B cell (primary cell): Measurements from ENCODE around the gene TAMALIN. TPM values are rescaled to one million over a fixed set of nuclear protein-coding genes. Genes with fewer than 3 reads are reported as not detected.
A peak's percentile ranks its signal among the peaks of the same experiment; 100 is the strongest.

ENCODE experiments used
- ATAC-seq: fragments of 200-7000 bp; cut with Tn5 transposase; one replicate; pipeline ENCODE4 v1.10.0; 2021; ENCODE audit warnings: low read depth, mild to moderate bottlenecking, moderate number of reproducible peaks, moderate library complexity
- CTCF ChIA-PET: fragments of 350-600 bp; sonication (Branson Sonifier 250); formaldehyde crosslinking; loops from one replicate; lab custom pipeline; 2021; ENCODE audit warnings: antibody characterized with exemption, inconsistent platforms; lab: Charles Lee
- POLR2A ChIA-PET: fragments of 350-600 bp; sonication (Branson Sonifier 250); formaldehyde crosslinking; loops from one replicate; lab custom pipeline; 2021; ENCODE audit warnings: antibody characterized with exemption; lab: Charles Lee
- DNase-seq: peaks from one replicate; pipeline ENCODE4 v3.0.0; 2013
- H2AFZ ChIP-seq: 2 replicates; pipeline ENCODE4 v1.6.1; 2012; ENCODE audit warnings: mild to moderate bottlenecking, low read depth, low read length; ENCODE audit not compliant: insufficient read depth, poor library complexity, severe bottlenecking
- H3K27ac ChIP-seq, 2 donors: 1 replicate in 1 of 2; 2 replicates in 1 of 2; pipeline ENCODE4 v1.5.1; 2012 to 2013; ENCODE audit warnings: low read length in 2 of 2, mild to moderate bottlenecking in 2 of 2, moderate library complexity in 1 of 2
- H3K27me3 ChIP-seq, 4 experiments: fragments of 200-600 bp in 1 of 4; sonication (generic) in 1 of 4; replicated peaks in 1 of 4; 1 replicate in 2 of 4; 2 replicates in 2 of 4; pipeline versions ENCODE4 v1.6.1 to v1.7.0; 2013 to 2016; ENCODE audit warnings: low read length in 3 of 4, mild to moderate bottlenecking in 2 of 4, mixed read lengths in 1 of 4, moderate library complexity in 1 of 4; ENCODE audit not compliant: insufficient read depth in 4 of 4, control insufficient read depth in 3 of 4; ENCODE audit errors: control extremely low read depth in 1 of 4
- H3K36me3 ChIP-seq, 2 experiments: replicated peaks in 1 of 2; 1 replicate in 1 of 2; 2 replicates in 1 of 2; pipeline versions ENCODE4 v1.6.1 to v1.7.1; 2013; ENCODE audit warnings: low read length in 1 of 2; ENCODE audit not compliant: insufficient read depth in 2 of 2, control insufficient read depth in 1 of 2; ENCODE audit errors: control extremely low read depth in 1 of 2, extremely low read depth in 1 of 2
- H3K4me1 ChIP-seq, 2 donors: fragments of 200-600 bp in 1 of 2; sonication (generic) in 1 of 2; 1 replicate in 1 of 2; 2 replicates in 1 of 2; pipeline versions ENCODE4 v1.5.1 to v1.6.1; 2013 to 2017; ENCODE audit warnings: low read length in 2 of 2; ENCODE audit not compliant: control insufficient read depth in 2 of 2, insufficient read depth in 2 of 2
- H3K4me2 ChIP-seq: replicated peaks from 2 replicates; pipeline ENCODE3; 2012; ENCODE audit warnings: mild to moderate bottlenecking, low read depth, low read length; ENCODE audit not compliant: poor library complexity, severe bottlenecking
- H3K4me3 ChIP-seq, 5 experiments: fragments of 200-600 bp in 1 of 5; sonication (generic) in 1 of 5; 1 replicate in 3 of 5; 2 replicates in 2 of 5; pipeline versions ENCODE4 v1.5.1 to v1.7.0; 2011 to 2016; ENCODE audit warnings: low read length in 4 of 5, mild to moderate bottlenecking in 4 of 5, low read depth in 2 of 5, control low read depth in 1 of 5, moderate library complexity in 1 of 5; ENCODE audit not compliant: insufficient read depth in 1 of 5; ENCODE audit errors: control extremely low read depth in 1 of 5, extremely low read depth in 1 of 5
- H3K79me2 ChIP-seq: fragments of 200-600 bp; sonication (generic); one replicate; pipeline ENCODE4 v1.6.0; 2016; ENCODE audit warnings: low read length; ENCODE audit not compliant: control insufficient read depth, insufficient read depth
- H3K9ac ChIP-seq: fragments of 200-600 bp; sonication (generic); 2 replicates; pipeline ENCODE4 v1.6.1; 2017; ENCODE audit warnings: mild to moderate bottlenecking, low read length, moderate library complexity
- H3K9me3 ChIP-seq, 3 donors: one replicate each; pipeline versions ENCODE4 v1.6.1 to v1.7.1; 2013; ENCODE audit warnings: low read length in 2 of 3; ENCODE audit not compliant: control insufficient read depth in 2 of 3, insufficient read depth in 1 of 3; ENCODE audit errors: control extremely low read depth in 1 of 3
- H4K20me1 ChIP-seq: 2 replicates; pipeline ENCODE4 v1.6.0; 2012; ENCODE audit warnings: mild to moderate bottlenecking, low read length; ENCODE audit not compliant: insufficient read depth, control insufficient read depth, poor library complexity, severe bottlenecking
- H3K27ac Mint-ChIP-seq: one replicate; pipeline ENCODE4 v1.8.0; 2021; ENCODE audit warnings: mixed read lengths
- H3K27me3 Mint-ChIP-seq: one replicate; pipeline ENCODE4 v1.8.0; 2021; ENCODE audit warnings: mixed read lengths
- H3K4me1 Mint-ChIP-seq: one replicate; pipeline ENCODE4 v1.8.0; 2021; ENCODE audit warnings: mixed read lengths
- H3K4me3 Mint-ChIP-seq: one replicate; pipeline ENCODE4 v1.8.0; 2021; ENCODE audit warnings: mixed read lengths
- H3K9me3 Mint-ChIP-seq: one replicate; pipeline ENCODE4 v1.8.0; 2022; ENCODE audit warnings: mixed read lengths; ENCODE audit not compliant: insufficient read depth
- EZH2 ChIP-seq: IDR thresholded peaks from 2 replicates; pipeline ENCODE4 v1.6.1; 2012; ENCODE audit warnings: borderline replicate concordance, low read depth, mild to moderate bottlenecking, moderate library complexity, low read length; ENCODE audit not compliant: insufficient read depth, poor library complexity, severe bottlenecking
- WGBS: methylation state at CpG from one replicate; pipeline ENCODE4 v1.1.5; 2013; ENCODE audit warnings: missing lambda C conversion rate; ENCODE audit not compliant: insufficient coverage; 5-methylcytosine and 5-hydroxymethylcytosine counted together
- intact Hi-C: fragments of 100-400 bp; cut with micrococcal nuclease; formaldehyde crosslinking; loops from one replicate; pipeline ENCODE4 v1.10.0; 2022
- polyA plus RNA-seq: library from polyadenylated mRNA; depleted of rRNA; stranded (reverse); fragments of >200 nt; gene quantifications from 2 replicates; pipeline ENCODE4 v1.2.3, GENCODE V29; 2012
- total RNA-seq, 2 donors: library from RNA; stranded (reverse); fragments of 120-200 nt in 1 of 2; gene quantifications; 1 replicate in 1 of 2; 2 replicates in 1 of 2; pipeline versions ENCODE4 v1.2.3 to v1.2.4, GENCODE V29; 2013 to 2022
- TF ChIP-seq, protein P1 (sequence below): fragments of 200-600 bp; IDR thresholded peaks from one replicate; pipeline ENCODE4 v1.8.0; 2022; ENCODE audit warnings: antibody characterized with exemption, mild to moderate bottlenecking

Gene TAMALIN
- total and polyA plus RNA-seq, 2 donors (not counting 1 experiment from before 2014, with no cell fraction given) = 139 to 151 TPM

DNA sequence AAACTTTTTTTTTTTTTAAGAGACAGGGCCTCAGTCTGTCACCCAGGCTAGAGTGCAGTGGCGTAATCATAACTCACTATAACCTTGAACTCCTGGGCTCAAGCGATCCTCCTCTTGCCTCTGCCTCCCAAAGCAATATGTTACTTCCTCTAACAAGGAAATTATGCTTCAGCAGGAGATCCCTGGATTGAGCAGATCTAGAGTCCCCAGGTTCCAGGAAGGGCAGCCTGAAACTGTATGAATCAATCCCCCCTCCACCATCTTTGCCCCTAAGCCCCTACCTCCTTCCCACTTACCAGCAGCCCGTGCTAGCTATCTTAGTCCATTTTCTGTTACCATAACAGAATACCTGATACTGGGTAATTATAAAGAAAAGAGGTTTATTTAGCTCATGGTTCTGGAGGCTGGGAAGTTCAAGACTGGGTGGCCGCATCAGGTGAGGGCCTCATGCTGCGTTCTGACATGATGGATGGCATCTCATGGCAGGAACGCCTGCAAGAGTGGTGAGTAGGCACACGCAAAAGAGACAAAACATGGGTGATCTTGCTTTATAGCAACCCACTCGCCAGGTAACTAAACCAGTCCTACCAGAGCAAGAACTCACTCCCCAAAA is 5.0 kb downstream of the TAMALIN start:
- no peaks in the 10 kb centered on the region for H3K27me3 Mint-ChIP-seq
- H4K20me1 ChIP-seq = peaks cover 41% of the 10 kb centered on the region
- peaks cover 5% of the 10 kb centered on the region for H3K79me2 ChIP-seq
- H3K9me3 ChIP-seq = no peaks in the 10 kb centered on the region
- no peaks in the 10 kb centered on the region for H3K27me3 ChIP-seq
- peaks cover 28% of the 10 kb centered on the region for H3K4me1 Mint-ChIP-seq
- intact Hi-C loops = no loop called here
- H2AFZ ChIP-seq = no peak overlapping the region
- whole genome bisulfite sequencing = 100% methylated on average over 7 of the region's 8 CpGs
- H3K4me1 ChIP-seq = peaks cover 13 to 24% of the 10 kb centered on the region in 2 donors
- TF ChIP-seq, protein P1, sequence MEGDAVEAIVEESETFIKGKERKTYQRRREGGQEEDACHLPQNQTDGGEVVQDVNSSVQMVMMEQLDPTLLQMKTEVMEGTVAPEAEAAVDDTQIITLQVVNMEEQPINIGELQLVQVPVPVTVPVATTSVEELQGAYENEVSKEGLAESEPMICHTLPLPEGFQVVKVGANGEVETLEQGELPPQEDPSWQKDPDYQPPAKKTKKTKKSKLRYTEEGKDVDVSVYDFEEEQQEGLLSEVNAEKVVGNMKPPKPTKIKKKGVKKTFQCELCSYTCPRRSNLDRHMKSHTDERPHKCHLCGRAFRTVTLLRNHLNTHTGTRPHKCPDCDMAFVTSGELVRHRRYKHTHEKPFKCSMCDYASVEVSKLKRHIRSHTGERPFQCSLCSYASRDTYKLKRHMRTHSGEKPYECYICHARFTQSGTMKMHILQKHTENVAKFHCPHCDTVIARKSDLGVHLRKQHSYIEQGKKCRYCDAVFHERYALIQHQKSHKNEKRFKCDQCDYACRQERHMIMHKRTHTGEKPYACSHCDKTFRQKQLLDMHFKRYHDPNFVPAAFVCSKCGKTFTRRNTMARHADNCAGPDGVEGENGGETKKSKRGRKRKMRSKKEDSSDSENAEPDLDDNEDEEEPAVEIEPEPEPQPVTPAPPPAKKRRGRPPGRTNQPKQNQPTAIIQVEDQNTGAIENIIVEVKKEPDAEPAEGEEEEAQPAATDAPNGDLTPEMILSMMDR = no peak
- TF ChIP-seq EZH2 = no peak
- H3K4me3 ChIP-seq = no peak overlapping the region
- ChIA-PET POLR2A (no interaction called here), CTCF (interaction anchor here (1.0 to 11.7 kb wide), 3 partner anchors 8 to 17 kb away, joined by 3 to 590 read pairs (median 5); no protein-coding TSS in a partner anchor)
- no peaks in the 10 kb centered on the region for H3K9me3 Mint-ChIP-seq
- no peak overlapping the region for H3K4me2 ChIP-seq
- no peak overlapping the region for H3K27ac Mint-ChIP-seq
- peaks cover 0 to 37% of the 10 kb centered on the region in 2 experiments for H3K36me3 ChIP-seq
- ATAC-seq (no peak), DNase-seq (peak; percentile 36)
- no peak overlapping the region for H3K4me3 Mint-ChIP-seq
- no peak overlapping the region for H3K9ac ChIP-seq
- H3K27ac ChIP-seq = no peak overlapping the region

DNA sequence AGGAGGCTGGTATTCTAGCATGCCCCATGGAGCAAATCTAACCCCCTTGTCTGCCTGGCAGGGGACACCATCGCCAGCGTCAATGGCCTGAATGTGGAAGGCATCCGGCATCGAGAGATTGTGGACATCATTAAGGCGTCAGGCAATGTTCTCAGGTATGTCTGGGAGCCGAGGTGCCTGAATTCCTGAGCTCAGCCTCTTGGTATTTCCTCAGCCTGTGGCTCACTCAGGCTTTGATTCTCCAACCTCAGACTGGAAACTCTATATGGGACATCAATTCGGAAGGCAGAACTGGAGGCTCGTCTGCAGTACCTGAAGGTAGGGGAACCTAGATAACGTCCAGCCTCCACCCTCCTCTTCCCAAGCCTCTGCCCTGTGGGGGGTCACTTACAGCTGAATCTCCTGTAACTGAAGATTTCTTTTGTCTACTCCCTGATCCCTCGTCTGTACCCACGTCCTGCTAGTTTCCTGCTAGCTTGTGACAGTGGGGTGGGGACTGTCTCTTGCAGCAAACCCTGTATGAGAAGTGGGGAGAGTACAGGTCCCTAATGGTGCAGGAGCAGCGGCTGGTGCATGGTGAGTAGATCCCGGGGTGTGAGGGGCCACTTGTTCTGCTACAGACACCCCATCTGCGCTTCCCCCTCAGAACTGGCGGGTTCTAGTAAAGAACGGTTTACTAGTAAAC is 7.0 kb downstream of the TAMALIN start:
- ChIA-PET CTCF (interaction anchor here (0.7 to 17.2 kb wide), 5 partner anchors 9 to 193 kb away, joined by 3 to 707 read pairs (median 4); no protein-coding TSS in a partner anchor), POLR2A (no interaction called here)
- Mint-ChIP-seq H3K4me3 (no peak overlapping the region), H3K4me1 (peaks cover 26% of the 10 kb centered on the region), H3K9me3 (no peaks in the 10 kb centered on the region), H3K27me3 (no peaks in the 10 kb centered on the region), H3K27ac (peak overlapping the region; percentile 20)
- no peaks in the 10 kb centered on the region for H3K79me2 ChIP-seq
- H3K4me3 ChIP-seq = no peak overlapping the region
- intact Hi-C loops = no loop called here
- peaks cover 0 to 34% of the 10 kb centered on the region in 2 experiments for H3K36me3 ChIP-seq
- ATAC-seq (no peak), DNase-seq (peak; percentile 57)
- peaks cover 3 to 16% of the 10 kb centered on the region in 2 donors for H3K4me1 ChIP-seq
- H3K27ac ChIP-seq = no peak overlapping the region
- no peak overlapping the region for H3K9ac ChIP-seq
- H4K20me1 ChIP-seq = peaks cover 21% of the 10 kb centered on the region
- TF ChIP-seq, protein P1 = no peak
- TF ChIP-seq EZH2 = no peak
- H2AFZ ChIP-seq = no peak overlapping the region
- 90% methylated on average over 10 of the region's 16 CpGs for WGBS
- H3K27me3 ChIP-seq = no peaks in the 10 kb centered on the region
- H3K4me2 ChIP-seq = no peak overlapping the region
- H3K9me3 ChIP-seq = no peaks in the 10 kb centered on the region
